GM21528 (cell line): Measurements from ENCODE around the gene PKN2.
"Not testable (repeated sequence)": the region's sequence is repeated elsewhere in the genome, so short reads cannot be mapped to it uniquely, and the experiment has no call there.

Experiments
- ATAC-seq: cut with Tn5 transposase; IDR thresholded peaks from one replicate; pipeline ENCODE4 v1.9.1; 2021; ENCODE audit warnings: mild to moderate bottlenecking, moderate library complexity; ENCODE audit not compliant: unreplicated experiment, low FRiP score

Gene PKN2

DNA sequence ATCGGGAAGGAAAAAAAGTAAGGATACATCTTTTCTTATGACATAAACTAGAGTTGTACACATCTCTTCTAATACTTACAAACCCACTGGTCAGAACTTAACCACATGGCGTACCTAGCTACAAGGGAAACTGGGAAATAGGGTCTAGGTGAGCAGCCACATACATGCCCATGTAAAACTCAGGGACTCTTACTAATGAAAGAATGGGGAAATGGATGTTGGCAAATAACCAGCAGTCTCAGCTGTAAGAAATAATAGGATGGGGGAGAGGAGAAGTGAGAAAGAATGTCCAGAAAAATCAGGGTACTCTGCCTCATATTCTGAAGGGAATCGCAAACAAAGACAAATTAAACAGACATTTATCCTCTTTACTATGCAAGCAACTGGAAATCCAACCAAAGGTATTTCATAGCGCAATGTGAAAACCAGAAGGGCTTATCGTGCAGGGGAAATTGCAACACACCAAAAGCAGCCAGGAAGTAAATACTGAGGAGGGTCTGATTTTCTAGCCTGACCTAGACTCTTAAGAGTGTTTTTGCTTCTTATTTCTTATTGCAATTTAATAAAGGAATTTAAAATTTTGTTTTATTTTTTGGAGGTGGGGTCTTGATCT, 189.8 kb downstream of the PKN2 start:
- no peak for ATAC-seq

GRCh38 chr1:88875595-88875994, 191.5 kb downstream of the PKN2 start:
- ATAC-seq: no peak

DNA sequence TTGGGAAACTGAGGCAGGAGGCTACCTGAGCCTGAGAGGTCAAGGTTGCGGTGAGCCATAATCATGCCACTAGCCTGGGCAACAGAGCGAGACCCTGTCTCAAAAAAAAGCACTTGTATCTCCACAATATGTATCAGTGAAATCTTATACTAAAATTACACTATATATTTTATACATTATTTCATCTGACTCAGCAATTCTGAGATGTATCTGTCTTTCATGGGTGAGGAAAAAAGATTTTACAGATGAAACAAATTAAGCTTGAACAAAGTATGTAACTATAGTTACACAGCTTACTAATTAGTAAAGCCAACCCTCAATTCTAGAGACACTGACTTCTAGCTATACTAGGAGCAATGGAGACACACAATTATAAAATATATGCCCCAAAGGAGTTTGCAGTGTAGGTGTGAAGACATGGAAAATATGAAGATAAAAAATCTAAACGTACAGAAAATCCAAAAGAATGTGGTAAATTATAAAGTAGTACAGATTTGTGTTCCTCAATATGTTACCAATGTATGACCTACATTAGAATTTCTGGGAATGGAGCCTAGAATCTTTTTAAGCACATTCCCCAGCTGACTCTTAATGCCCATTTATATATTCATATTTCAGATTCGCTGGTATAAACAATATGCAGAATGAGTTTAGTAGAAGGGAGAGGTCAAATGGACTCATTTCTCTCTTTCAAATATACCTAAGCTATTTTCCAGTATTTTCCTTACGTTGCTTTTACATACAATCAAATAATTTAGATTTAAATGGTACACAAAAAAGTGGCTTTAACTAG, 192.7 kb downstream of the PKN2 start:
- ATAC-seq: no peak

DNA sequence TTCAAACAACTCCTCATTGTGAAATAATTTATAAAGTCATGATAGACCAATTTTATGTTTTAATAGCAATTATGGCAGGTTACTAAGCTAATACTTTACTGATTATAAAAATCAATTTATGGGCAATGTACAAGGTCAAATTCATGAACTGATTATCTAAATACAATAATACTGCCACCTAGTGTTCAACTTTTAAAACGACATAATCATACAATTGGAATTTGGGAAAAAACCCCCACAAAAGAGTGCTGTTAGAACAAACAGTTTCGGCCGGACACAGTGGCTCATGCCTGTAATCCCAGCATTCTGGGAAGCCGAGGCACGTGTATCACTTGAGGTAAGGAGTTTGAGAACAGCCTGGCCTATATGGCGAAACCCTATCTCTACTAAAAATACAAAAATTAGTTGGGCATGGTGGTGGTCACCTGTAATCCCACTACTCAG, 193.3 kb downstream of the PKN2 start:
- no peak for ATAC-seq

DNA sequence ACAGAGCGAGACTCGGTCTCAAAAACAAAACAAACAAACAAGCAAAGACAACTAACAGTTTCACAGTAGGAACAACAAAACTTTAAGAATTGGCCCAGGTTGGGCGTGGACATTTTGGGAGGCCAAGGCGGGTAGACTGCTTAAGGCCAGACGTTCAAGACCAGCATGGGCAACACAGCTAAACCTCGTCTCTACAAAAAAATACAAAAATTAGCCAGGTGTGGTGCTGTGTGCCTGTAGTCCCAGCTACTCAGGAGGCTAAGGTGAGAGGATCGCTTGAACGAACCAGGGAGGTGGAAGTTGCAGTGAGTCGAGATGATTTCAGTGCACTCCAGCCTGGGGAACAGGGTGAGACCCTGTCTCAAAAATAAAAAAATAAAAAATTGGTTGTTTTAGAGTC, 193.8 kb downstream of the PKN2 start:
- no peak for ATAC-seq

DNA sequence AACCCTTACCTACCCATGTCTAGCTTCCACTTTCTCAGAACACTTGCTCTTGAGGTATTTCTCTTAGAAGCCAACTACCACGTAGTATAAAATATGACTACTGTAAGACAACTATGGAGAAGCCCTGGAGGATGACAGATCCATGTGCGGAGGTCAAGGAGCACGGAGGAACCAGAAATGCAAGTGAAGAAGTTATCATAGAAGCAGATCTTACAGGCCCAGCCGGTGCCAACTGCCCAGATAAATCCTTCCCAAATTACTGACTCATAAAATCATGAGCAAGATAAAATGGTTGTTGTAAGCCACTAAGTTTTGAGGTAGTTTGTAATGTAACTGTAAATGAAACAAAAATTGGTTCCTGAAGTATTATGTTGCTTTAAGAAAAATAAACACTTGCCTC, 194.7 kb downstream of the PKN2 start:
- no peak for ATAC-seq

GRCh38 chr1:88880717-88881116, 196.6 kb downstream of the PKN2 start:
- not testable (repeated sequence) for ATAC-seq

DNA sequence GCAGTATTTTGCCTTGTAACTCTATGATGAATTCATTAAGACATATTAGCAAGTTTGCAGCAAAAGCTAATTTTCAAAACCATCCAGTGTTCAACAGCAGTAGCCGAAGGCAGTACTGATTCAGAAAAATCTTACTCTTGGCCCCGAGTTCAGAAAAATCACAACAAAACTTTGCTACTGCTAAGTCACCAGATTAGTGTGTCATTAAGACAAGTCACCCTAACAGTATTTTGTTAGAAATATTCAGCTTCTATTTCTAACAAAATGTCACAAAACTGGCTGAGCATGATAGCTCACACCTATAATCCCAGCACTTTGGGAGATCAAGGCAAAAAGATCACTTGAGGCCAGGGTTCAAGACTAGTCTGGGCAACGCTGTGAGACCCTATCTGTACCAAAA, 199.1 kb downstream of the PKN2 start:
- no peak for ATAC-seq
